B cell (primary cell): Measurements from ENCODE around the gene KCNS1.

Experiments used
- CTCF ChIP-seq: fragments of 200-600 bp; IDR thresholded peaks from one replicate; pipeline ENCODE4 v1.8.0; 2022; ENCODE audit warnings: antibody characterized with exemption, mild to moderate bottlenecking
- EZH2 ChIP-seq: IDR thresholded peaks from 2 replicates; pipeline ENCODE4 v1.6.1; 2012; ENCODE audit warnings: borderline replicate concordance, low read depth, mild to moderate bottlenecking, moderate library complexity, low read length; ENCODE audit not compliant: insufficient read depth, poor library complexity, severe bottlenecking

DNA sequence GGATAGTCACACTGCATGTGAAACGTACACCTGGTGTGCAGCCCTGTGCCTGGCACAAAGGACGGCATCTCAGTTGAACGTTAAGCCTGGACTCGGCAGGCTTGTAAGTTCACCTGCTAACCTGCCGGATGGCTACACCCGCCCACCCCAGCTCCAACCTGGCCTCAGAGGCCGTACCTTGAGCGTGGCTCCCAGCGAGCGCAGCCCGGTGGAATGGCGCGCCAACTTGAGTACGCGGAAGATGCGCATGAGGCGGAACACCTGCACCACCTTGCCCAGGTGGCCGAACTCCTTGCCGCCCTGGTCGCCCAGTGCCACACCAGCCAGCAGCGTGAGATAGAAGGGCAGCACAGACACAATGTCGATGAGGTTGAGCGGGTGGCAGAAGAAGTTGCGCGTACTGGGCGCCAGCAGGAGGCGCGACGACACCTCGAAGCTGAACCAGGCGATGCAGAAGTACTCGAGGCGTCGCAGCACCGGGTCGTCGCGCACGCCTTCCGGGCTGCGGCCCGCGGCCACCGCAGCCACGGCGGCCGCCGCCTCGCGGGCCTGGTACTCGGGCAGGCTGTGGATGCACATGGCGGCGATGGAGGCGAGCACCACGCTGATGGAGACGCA, 3.3 kb downstream of the KCNS1 start:
- TF ChIP-seq EZH2 (no peak), CTCF (peak; percentile 63)
